HepG2 (cell line): ENCODE data around the gene ZNF23. TPM values are rescaled to one million over a fixed set of nuclear protein-coding genes. Genes with fewer than 3 reads are reported as not detected.
A peak's percentile ranks its signal among the peaks of the same experiment; 100 is the strongest.

ENCODE experiments used
- ARID5B ChIP-seq: IDR thresholded peaks from 2 replicates; pipeline ENCODE4 v1.4.0; 2020; ENCODE audit warnings: mild to moderate bottlenecking, missing genetic modification reagents
- FOXJ3 ChIP-seq: sonication (generic); formaldehyde crosslinking; IDR thresholded peaks from 2 replicates; pipeline ENCODE4 v1.4.0; 2020; ENCODE audit warnings: missing genetic modification reagents, mild to moderate bottlenecking, borderline replicate concordance
- HNRNPUL1 ChIP-seq: fragments of 200-400 bp; formaldehyde crosslinking; IDR thresholded peaks from 2 replicates; pipeline ENCODE4 v1.6.1; 2017; ENCODE audit warnings: low read depth, mild to moderate bottlenecking, low read length, moderate library complexity
- MATR3 ChIP-seq: sonication (generic); formaldehyde crosslinking; IDR thresholded peaks from 2 replicates; pipeline ENCODE4 v1.4.0; 2020; ENCODE audit warnings: missing genetic modification reagents
- MYNN ChIP-seq: sonication (generic); formaldehyde crosslinking; IDR thresholded peaks from 2 replicates; pipeline ENCODE4 v1.4.0; 2020; ENCODE audit warnings: mild to moderate bottlenecking, low read depth, missing genetic modification reagents
- PBX3 ChIP-seq: sonication (generic); formaldehyde crosslinking; IDR thresholded peaks from 2 replicates; pipeline ENCODE4 v1.8.1; 2023; ENCODE audit warnings: missing genetic modification reagents, inconsistent platforms, borderline replicate concordance
- THYN1 ChIP-seq: sonication (generic); formaldehyde crosslinking; IDR thresholded peaks from 2 replicates; pipeline ENCODE4 v1.8.1; 2023; ENCODE audit warnings: low read depth, mild to moderate bottlenecking, moderate library complexity, missing genetic modification reagents, borderline replicate concordance
- ZNF772 ChIP-seq: sonication (generic); formaldehyde crosslinking; IDR thresholded peaks from 2 replicates; pipeline ENCODE4 v1.5.0; 2020; ENCODE audit warnings: mild to moderate bottlenecking, missing genetic modification reagents
- ZNF891 ChIP-seq: sonication (generic); formaldehyde crosslinking; IDR thresholded peaks from 2 replicates; pipeline ENCODE4 v1.5.0; 2020; ENCODE audit warnings: mild to moderate bottlenecking, missing genetic modification reagents
- polyA plus RNA-seq, 8 experiments: library from polyadenylated mRNA; depleted of rRNA in 3 of 8; stranded (reverse) in 7 of 8; unstranded in 1 of 8; fragments of >200 nt; fragmentation: Illumina TruSeq in 4 of 8; extraction: Trizol in 4 of 8; gene quantifications; 2 replicates each; pipeline versions ENCODE4 v1.2.1 to v1.2.3, GENCODE V29; 2011 to 2016; ENCODE audit warnings: low read depth in 4 of 8, missing spikeins in 1 of 8, mixed read lengths in 1 of 8; ENCODE audit not compliant: insufficient read depth in 1 of 8
- total RNA-seq, 5 experiments: library from RNA; depleted of rRNA; stranded (reverse); fragments of >200 nt; fragmentation: Illumina TruSeq; extraction: Trizol; gene quantifications; 2 replicates each; pipeline ENCODE4 v1.2.3, GENCODE V29; 2016; ENCODE audit warnings: low read depth in 1 of 5
- TF ChIP-seq, protein P1 (sequence below): sonication (generic); formaldehyde crosslinking; IDR thresholded peaks from 2 replicates; pipeline ENCODE4 v1.5.1; 2020; ENCODE audit warnings: mild to moderate bottlenecking, missing genetic modification reagents, borderline replicate concordance
- TF ChIP-seq, protein P2 (sequence below): sonication (generic); formaldehyde crosslinking; IDR thresholded peaks from 2 replicates; pipeline ENCODE4 v1.4.0; 2020; ENCODE audit warnings: missing genetic modification reagents, borderline replicate concordance

ZNF23 gene
- total and polyA plus RNA-seq, 2 of the 13 experiments (the other 11 are each of a cell fraction or from before 2014, with no cell fraction given) = 8.6 to 12.2 TPM

GRCh38 chr16:71412270-71413160 lies 49.5 kb downstream of the ZNF23 start (continued):
- TF ChIP-seq, protein P1, sequence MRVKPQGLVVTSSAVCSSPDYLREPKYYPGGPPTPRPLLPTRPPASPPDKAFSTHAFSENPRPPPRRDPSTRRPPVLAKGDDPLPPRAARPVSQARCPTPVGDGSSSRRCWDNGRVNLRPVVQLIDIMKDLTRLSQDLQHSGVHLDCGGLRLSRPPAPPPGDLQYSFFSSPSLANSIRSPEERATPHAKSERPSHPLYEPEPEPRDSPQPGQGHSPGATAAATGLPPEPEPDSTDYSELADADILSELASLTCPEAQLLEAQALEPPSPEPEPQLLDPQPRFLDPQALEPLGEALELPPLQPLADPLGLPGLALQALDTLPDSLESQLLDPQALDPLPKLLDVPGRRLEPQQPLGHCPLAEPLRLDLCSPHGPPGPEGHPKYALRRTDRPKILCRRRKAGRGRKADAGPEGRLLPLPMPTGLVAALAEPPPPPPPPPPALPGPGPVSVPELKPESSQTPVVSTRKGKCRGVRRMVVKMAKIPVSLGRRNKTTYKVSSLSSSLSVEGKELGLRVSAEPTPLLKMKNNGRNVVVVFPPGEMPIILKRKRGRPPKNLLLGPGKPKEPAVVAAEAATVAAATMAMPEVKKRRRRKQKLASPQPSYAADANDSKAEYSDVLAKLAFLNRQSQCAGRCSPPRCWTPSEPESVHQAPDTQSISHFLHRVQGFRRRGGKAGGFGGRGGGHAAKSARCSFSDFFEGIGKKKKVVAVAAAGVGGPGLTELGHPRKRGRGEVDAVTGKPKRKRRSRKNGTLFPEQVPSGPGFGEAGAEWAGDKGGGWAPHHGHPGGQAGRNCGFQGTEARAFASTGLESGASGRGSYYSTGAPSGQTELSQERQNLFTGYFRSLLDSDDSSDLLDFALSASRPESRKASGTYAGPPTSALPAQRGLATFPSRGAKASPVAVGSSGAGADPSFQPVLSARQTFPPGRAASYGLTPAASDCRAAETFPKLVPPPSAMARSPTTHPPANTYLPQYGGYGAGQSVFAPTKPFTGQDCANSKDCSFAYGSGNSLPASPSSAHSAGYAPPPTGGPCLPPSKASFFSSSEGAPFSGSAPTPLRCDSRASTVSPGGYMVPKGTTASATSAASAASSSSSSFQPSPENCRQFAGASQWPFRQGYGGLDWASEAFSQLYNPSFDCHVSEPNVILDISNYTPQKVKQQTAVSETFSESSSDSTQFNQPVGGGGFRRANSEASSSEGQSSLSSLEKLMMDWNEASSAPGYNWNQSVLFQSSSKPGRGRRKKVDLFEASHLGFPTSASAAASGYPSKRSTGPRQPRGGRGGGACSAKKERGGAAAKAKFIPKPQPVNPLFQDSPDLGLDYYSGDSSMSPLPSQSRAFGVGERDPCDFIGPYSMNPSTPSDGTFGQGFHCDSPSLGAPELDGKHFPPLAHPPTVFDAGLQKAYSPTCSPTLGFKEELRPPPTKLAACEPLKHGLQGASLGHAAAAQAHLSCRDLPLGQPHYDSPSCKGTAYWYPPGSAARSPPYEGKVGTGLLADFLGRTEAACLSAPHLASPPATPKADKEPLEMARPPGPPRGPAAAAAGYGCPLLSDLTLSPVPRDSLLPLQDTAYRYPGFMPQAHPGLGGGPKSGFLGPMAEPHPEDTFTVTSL (CRISPR knock-in tag) = no peak
- TF ChIP-seq, protein P2, sequence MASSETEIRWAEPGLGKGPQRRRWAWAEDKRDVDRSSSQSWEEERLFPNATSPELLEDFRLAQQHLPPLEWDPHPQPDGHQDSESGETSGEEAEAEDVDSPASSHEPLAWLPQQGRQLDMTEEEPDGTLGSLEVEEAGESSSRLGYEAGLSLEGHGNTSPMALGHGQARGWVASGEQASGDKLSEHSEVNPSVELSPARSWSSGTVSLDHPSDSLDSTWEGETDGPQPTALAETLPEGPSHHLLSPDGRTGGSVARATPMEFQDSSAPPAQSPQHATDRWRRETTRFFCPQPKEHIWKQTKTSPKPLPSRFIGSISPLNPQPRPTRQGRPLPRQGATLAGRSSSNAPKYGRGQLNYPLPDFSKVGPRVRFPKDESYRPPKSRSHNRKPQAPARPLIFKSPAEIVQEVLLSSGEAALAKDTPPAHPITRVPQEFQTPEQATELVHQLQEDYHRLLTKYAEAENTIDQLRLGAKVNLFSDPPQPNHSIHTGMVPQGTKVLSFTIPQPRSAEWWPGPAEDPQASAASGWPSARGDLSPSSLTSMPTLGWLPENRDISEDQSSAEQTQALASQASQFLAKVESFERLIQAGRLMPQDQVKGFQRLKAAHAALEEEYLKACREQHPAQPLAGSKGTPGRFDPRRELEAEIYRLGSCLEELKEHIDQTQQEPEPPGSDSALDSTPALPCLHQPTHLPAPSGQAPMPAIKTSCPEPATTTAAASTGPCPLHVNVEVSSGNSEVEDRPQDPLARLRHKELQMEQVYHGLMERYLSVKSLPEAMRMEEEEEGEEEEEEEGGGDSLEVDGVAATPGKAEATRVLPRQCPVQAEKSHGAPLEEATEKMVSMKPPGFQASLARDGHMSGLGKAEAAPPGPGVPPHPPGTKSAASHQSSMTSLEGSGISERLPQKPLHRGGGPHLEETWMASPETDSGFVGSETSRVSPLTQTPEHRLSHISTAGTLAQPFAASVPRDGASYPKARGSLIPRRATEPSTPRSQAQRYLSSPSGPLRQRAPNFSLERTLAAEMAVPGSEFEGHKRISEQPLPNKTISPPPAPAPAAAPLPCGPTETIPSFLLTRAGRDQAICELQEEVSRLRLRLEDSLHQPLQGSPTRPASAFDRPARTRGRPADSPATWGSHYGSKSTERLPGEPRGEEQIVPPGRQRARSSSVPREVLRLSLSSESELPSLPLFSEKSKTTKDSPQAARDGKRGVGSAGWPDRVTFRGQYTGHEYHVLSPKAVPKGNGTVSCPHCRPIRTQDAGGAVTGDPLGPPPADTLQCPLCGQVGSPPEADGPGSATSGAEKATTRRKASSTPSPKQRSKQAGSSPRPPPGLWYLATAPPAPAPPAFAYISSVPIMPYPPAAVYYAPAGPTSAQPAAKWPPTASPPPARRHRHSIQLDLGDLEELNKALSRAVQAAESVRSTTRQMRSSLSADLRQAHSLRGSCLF (CRISPR knock-in tag) = no peak
- TF ChIP-seq FOXJ3 (no peak), PBX3 (CRISPR knock-in tag) (no peak), ARID5B (CRISPR knock-in tag) (no peak; the same call in 1 of the 2 replicates), MATR3 (CRISPR knock-in tag) (no peak), HNRNPUL1 (no peak), ZNF891 (CRISPR knock-in tag) (peak; percentile 82; the same call in 1 of the 2 replicates), MYNN (CRISPR knock-in tag) (no peak), ZNF772 (CRISPR knock-in tag) (no peak), THYN1 (CRISPR knock-in tag) (no peak)
